ENCODE data around the gene COL19A1. TPM values are rescaled to one million over a fixed set of nuclear protein-coding genes. Genes with fewer than 3 reads are reported as not detected.
A peak's percentile ranks its signal among the peaks of the same experiment; 100 is the strongest.

The COL19A1 gene
- total and polyA plus RNA-seq, 12 donors = 0.26 to 2.8 (median 1.7) TPM

GRCh38 chr6:69973763-69974162, 107.4 kb downstream of the COL19A1 start:
- ATAC-seq = no peak
- 53 to 60% methylated on average over 3 of the region's 3 CpGs for WGBS, 2 donors
- no peaks in the 10 kb centered on the region for H3K27me3 ChIP-seq
- H3K4me3 ChIP-seq = no peak overlapping the region
- no peak overlapping the region for H3K27ac ChIP-seq
- intact Hi-C loops (cut with DNase I) = no loop called here
- DNase-seq = no peak
- TF ChIP-seq CTCF (IDR thresholded peaks at IDR 0.05) = no peak
- peaks cover 0 to 13% (median 0%) of the 10 kb centered on the region in 9 donors for H3K4me1 ChIP-seq
- no peaks in the 10 kb centered on the region for H3K36me3 ChIP-seq
- no peaks in the 10 kb centered on the region for H3K9me3 ChIP-seq

- Histone ChIP-seq H3K4me3 (no peak overlapping the region), H3K9me3 (no peaks in the 10 kb centered on the region), H3K27ac (no peak overlapping the region), H3K27me3 (no peaks in the 10 kb centered on the region), H3K36me3 (no peaks in the 10 kb centered on the region), H3K4me1 (peaks cover 0 to 13% (median 0%) of the 10 kb centered on the region in 9 donors)
- TF ChIP-seq CTCF (IDR thresholded peaks at IDR 0.05) = no peak
- WGBS, 2 donors = 40 to 45% methylated on average over 2 of the region's 2 CpGs
- DNase-seq = peak in 1 of 2 donors; percentile 21
- intact Hi-C loops (cut with DNase I) = no loop called here
- peak in 6 of 8 donors; percentile 55 to 89 (median 73) for ATAC-seq
These were observed 107.8 kb downstream of the COL19A1 start for GRCh38 chr6:69974193-69974592.

GRCh38 chr6:69976591-69977090, 110.3 kb downstream of the COL19A1 start:
- Histone ChIP-seq H3K27ac (no peak overlapping the region), H3K9me3 (no peaks in the 10 kb centered on the region)
- 82 to 86% methylated on average over 4 of the region's 4 CpGs for WGBS, 2 donors

GRCh38 chr6:69980624-69981023, 114.3 kb downstream of the COL19A1 start:
- no peak for DNase-seq
- no peak for ATAC-seq
- 75 to 79% methylated on average over 2 of the region's 2 CpGs for WGBS, 2 donors
- Histone ChIP-seq H3K9me3 (no peaks in the 10 kb centered on the region), H3K27ac (no peak overlapping the region), H3K4me3 (no peak overlapping the region), H3K4me1 (no peaks in the 10 kb centered on the region), H3K27me3 (no peaks in the 10 kb centered on the region), H3K36me3 (no peaks in the 10 kb centered on the region)
- intact Hi-C loops (cut with DNase I) = no loop called here
- no peak for TF ChIP-seq CTCF (IDR thresholded peaks at IDR 0.05)

More at GRCh38 chr6:69976591-69977090, 110.3 kb downstream of the COL19A1 start:
- DNase-seq = no peak
- Histone ChIP-seq H3K4me1 (peaks cover 0 to 13% (median 0%) of the 10 kb centered on the region in 9 donors), H3K4me3 (no peak overlapping the region), H3K27me3 (no peaks in the 10 kb centered on the region), H3K36me3 (no peaks in the 10 kb centered on the region)
- ATAC-seq = no peak
- no peak for TF ChIP-seq CTCF (IDR thresholded peaks at IDR 0.05)
- intact Hi-C loops (cut with DNase I) = loop anchor here in 1 of 10 donors (1.0 kb wide), 1 partner anchor 37 kb away; no protein-coding TSS in a partner anchor
